ENCODE results near the gene MBTPS1.

Gene MBTPS1

GRCh38 chr16:84049403-84050060 is 67.2 kb downstream of the MBTPS1 start:
- Mint-ChIP-seq H3K4me1 (ENCODE audit: low read depth) (no peaks in the 10 kb centered on the region), H3K27ac (no peak overlapping the region), H3K27me3 (no peaks in the 10 kb centered on the region), H3K9me3 (no peaks in the 10 kb centered on the region), H3K36me3 (ENCODE audit: low read depth) (peaks cover 20% of the 10 kb centered on the region), H3K4me3 (no peak overlapping the region)

- Mint-ChIP-seq H3K36me3 (ENCODE audit: low read depth) (peaks cover 17% of the 10 kb centered on the region), H3K4me1 (ENCODE audit: low read depth) (no peaks in the 10 kb centered on the region), H3K27me3 (peaks cover 5% of the 10 kb centered on the region), H3K9me3 (no peaks in the 10 kb centered on the region), H3K27ac (no peak overlapping the region), H3K4me3 (no peak overlapping the region)
Measured at GRCh38 chr16:84048871-84049270, 67.9 kb downstream of the MBTPS1 start.

DNA sequence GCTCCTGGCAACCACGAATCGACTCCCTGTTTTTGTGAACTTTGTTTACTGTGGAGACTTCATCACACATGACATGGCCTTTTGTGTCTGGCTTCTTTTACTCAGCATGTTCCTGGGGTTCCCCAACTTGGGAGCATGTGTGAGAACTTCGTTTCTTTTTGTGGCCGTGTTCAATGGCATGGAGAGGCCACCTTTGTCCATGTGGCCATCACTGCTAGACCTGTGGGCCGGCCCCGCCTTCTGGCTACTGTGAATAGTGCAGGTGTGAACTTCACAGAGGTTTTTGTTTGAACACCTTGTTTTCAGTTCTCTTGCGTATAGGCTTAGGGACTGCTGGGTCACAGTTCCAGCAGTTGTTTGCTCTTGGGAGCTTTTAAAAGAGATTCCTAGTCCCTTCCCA is 68.5 kb downstream of the MBTPS1 start:
- peaks cover 11% of the 10 kb centered on the region for H3K36me3 Mint-ChIP-seq (ENCODE audit: low read depth)
- no peaks in the 10 kb centered on the region for H3K9me3 Mint-ChIP-seq
- no peak overlapping the region for H3K4me3 Mint-ChIP-seq
- peaks cover 6% of the 10 kb centered on the region for H3K27me3 Mint-ChIP-seq
- H3K4me1 Mint-ChIP-seq (ENCODE audit: low read depth), result no peaks in the 10 kb centered on the region
- H3K27ac Mint-ChIP-seq, result no peak overlapping the region

- H3K4me3 Mint-ChIP-seq, result no peak overlapping the region
- H3K9me3 Mint-ChIP-seq, result no peaks in the 10 kb centered on the region
- H3K27ac Mint-ChIP-seq, result no peak overlapping the region
- no peaks in the 10 kb centered on the region for H3K4me1 Mint-ChIP-seq (ENCODE audit: low read depth)
- peaks cover 4% of the 10 kb centered on the region for H3K36me3 Mint-ChIP-seq (ENCODE audit: low read depth)
- H3K27me3 Mint-ChIP-seq, result peaks cover 6% of the 10 kb centered on the region
Measured at GRCh38 chr16:84047626-84048025, 69.1 kb downstream of the MBTPS1 start.

- H3K27me3 Mint-ChIP-seq, result peaks cover 6% of the 10 kb centered on the region
- no peaks in the 10 kb centered on the region for H3K4me1 Mint-ChIP-seq (ENCODE audit: low read depth)
- no peaks in the 10 kb centered on the region for H3K9me3 Mint-ChIP-seq
- H3K27ac Mint-ChIP-seq, result no peak overlapping the region
- H3K4me3 Mint-ChIP-seq, result no peak overlapping the region
- peaks cover under 1% of the 10 kb centered on the region for H3K36me3 Mint-ChIP-seq (ENCODE audit: low read depth)
Measured at GRCh38 chr16:84047206-84047605, 69.5 kb downstream of the MBTPS1 start.

DNA sequence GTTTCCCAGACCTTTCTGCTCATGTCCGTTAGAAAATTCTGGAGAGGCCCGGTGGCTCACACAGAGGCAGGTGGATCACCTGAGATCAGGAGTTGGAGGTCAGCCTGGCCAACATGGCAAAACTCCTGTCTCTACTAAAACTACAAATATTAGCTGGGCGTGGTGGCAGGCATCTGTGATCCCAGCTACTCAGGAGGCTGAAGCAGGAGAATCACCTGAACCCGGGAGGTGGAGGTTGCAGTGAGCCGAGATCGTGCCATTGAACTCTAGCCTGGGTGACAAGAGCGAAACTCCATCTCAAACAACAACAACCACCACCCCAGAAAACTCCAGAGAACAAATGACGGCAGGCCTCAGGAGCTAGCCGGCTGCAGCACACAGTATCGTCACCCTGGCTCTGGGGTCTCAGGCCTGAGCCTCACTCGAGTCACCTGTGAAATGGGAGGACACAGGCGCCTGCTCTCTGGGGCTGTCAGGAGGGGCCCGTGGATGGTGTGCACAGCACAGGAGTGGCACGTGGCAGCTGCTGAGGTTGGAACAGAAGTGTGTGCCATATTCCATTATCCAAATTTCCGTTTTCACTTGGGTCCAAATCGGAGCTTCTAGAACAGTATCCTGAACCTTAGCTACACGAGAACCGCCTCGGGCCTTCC is 70.8 kb downstream of the MBTPS1 start:
- Mint-ChIP-seq H3K27ac (no peak overlapping the region), H3K4me1 (ENCODE audit: low read depth) (no peaks in the 10 kb centered on the region), H3K4me3 (no peak overlapping the region), H3K27me3 (peaks cover 7% of the 10 kb centered on the region), H3K36me3 (ENCODE audit: low read depth) (no peaks in the 10 kb centered on the region), H3K9me3 (no peaks in the 10 kb centered on the region)

- H3K27me3 Mint-ChIP-seq, result peaks cover 12% of the 10 kb centered on the region
- H3K4me3 Mint-ChIP-seq, result no peak overlapping the region
- no peak overlapping the region for H3K27ac Mint-ChIP-seq
- no peaks in the 10 kb centered on the region for H3K4me1 Mint-ChIP-seq (ENCODE audit: low read depth)
- no peaks in the 10 kb centered on the region for H3K36me3 Mint-ChIP-seq (ENCODE audit: low read depth)
- H3K9me3 Mint-ChIP-seq, result no peaks in the 10 kb centered on the region
Measured at GRCh38 chr16:84045001-84045817, 71.5 kb downstream of the MBTPS1 start.

GRCh38 chr16:84044118-84044488 is 72.6 kb downstream of the MBTPS1 start:
- H3K27me3 Mint-ChIP-seq, result peaks cover 16% of the 10 kb centered on the region
- H3K4me3 Mint-ChIP-seq, result no peak overlapping the region
- no peak overlapping the region for H3K27ac Mint-ChIP-seq
- H3K36me3 Mint-ChIP-seq (ENCODE audit: low read depth), result no peaks in the 10 kb centered on the region
- H3K4me1 Mint-ChIP-seq (ENCODE audit: low read depth), result no peaks in the 10 kb centered on the region
- no peaks in the 10 kb centered on the region for H3K9me3 Mint-ChIP-seq

DNA sequence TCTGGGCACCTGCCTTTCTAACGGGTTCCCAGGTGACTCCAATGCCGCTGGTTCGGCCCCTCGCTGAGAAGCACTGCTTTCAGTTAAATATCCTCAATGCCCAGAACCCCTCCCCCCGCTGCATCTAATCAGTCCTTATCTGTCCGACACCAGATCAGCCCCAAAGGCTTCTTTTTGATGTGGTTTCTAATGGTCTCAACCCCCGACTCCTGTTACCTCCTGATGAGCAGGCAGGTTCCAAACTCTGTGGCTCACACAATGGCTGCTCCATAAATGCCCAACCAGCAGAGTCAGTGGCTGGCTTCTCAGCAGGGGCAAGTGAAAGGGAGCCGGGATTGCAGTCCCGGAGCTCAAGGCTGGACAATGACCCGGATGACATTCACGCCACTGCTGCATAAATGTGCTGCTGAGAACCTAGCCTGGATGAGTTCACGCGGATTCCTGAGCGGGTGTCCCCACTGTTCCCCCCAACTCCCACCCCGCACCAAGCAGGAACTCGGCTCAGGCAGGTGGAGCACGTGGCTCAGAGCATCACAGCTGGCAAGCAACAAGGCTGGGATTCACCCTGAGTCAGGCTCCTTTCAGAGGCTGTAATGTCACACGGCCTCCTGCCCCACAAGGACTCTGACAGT is 73.1 kb downstream of the MBTPS1 start:
- H3K4me3 Mint-ChIP-seq, result no peak overlapping the region
- H3K9me3 Mint-ChIP-seq, result no peaks in the 10 kb centered on the region
- no peak overlapping the region for H3K27ac Mint-ChIP-seq
- no peaks in the 10 kb centered on the region for H3K4me1 Mint-ChIP-seq (ENCODE audit: low read depth)
- peaks cover 21% of the 10 kb centered on the region for H3K27me3 Mint-ChIP-seq
- H3K36me3 Mint-ChIP-seq (ENCODE audit: low read depth), result no peaks in the 10 kb centered on the region

DNA sequence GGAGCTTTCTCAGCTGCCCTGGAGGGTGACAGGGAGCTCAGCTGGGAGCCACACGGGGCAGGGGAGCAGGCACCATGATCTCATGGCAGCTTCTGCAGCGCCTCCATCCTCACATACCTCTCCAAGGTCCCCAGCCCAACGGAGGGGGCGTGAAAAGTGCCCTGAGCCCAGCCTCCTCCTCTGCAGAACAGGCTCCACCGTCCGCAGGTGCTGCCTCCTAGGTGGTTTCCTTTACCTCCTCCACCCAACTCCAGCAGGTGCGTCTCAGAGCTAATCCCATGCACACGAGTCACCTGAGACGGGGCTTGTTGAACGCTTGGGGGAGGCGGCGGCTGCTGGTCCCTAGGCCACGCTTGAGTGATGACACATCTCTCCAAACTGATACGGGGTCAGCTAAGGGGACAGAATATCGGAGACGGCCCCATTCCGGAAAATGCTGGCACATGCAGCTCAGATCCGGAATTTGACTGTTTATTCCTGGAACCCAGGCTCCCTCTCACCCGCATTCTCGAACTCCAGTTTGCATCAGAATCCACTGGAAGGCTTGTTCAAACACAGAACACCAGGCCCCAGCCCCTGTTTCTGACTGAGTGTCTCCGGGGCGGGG is 73.8 kb downstream of the MBTPS1 start:
- Mint-ChIP-seq H3K36me3 (ENCODE audit: low read depth) (no peaks in the 10 kb centered on the region), H3K9me3 (no peaks in the 10 kb centered on the region), H3K4me1 (ENCODE audit: low read depth) (no peaks in the 10 kb centered on the region), H3K27me3 (peaks cover 23% of the 10 kb centered on the region), H3K27ac (no peak overlapping the region), H3K4me3 (no peak overlapping the region)

DNA sequence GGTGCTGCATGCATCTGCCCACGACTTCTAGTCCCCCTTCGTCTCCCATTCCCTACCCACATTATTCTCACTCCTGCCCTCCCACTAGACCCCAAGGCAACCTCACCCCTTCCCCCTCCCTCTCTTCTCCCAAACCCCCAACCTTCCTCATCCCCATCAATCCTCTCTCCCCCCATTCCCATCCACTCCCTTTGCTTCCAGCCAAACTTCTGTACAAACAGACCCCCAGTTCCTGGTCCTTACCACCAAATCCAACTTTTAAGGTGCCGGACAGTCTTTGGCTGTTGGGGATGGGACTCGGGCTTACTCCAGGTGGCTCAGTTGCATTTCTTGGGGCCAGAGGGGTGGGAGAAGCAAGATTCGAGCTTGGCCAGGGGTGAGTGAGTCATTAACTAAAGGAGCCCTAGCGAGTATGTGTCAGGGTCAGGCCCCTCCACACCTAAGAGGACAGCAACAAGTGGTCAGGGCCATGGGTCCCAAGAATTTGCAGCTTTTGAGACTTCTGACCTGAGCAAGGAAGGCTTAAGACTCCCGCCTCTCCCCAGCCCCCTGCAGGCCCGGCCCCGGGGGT is 74.3 kb downstream of the MBTPS1 start, which contains the start of gene SLC38A8:
SLC38A8 (minus strand) TSS at position 488 of the 571 bp plus-strand sequence. CDS start 638 bp downstream, outside the sequence.
- Mint-ChIP-seq H3K36me3 (ENCODE audit: low read depth) (no peaks in the 10 kb centered on the region), H3K4me1 (ENCODE audit: low read depth) (no peaks in the 10 kb centered on the region), H3K27me3 (peaks cover 23% of the 10 kb centered on the region), H3K27ac (no peak within 1 kb of the TSS), H3K4me3 (no peak within 1 kb of the TSS), H3K9me3 (no peaks in the 10 kb centered on the region)

- no peaks in the 10 kb centered on the region for H3K4me1 Mint-ChIP-seq (ENCODE audit: low read depth)
- H3K27me3 Mint-ChIP-seq, result peaks cover 23% of the 10 kb centered on the region
- no peak overlapping the region for H3K27ac Mint-ChIP-seq
- H3K36me3 Mint-ChIP-seq (ENCODE audit: low read depth), result no peaks in the 10 kb centered on the region
- H3K9me3 Mint-ChIP-seq, result no peaks in the 10 kb centered on the region
- no peak overlapping the region for H3K4me3 Mint-ChIP-seq
Measured at GRCh38 chr16:84041881-84042280, 74.9 kb downstream of the MBTPS1 start.

DNA sequence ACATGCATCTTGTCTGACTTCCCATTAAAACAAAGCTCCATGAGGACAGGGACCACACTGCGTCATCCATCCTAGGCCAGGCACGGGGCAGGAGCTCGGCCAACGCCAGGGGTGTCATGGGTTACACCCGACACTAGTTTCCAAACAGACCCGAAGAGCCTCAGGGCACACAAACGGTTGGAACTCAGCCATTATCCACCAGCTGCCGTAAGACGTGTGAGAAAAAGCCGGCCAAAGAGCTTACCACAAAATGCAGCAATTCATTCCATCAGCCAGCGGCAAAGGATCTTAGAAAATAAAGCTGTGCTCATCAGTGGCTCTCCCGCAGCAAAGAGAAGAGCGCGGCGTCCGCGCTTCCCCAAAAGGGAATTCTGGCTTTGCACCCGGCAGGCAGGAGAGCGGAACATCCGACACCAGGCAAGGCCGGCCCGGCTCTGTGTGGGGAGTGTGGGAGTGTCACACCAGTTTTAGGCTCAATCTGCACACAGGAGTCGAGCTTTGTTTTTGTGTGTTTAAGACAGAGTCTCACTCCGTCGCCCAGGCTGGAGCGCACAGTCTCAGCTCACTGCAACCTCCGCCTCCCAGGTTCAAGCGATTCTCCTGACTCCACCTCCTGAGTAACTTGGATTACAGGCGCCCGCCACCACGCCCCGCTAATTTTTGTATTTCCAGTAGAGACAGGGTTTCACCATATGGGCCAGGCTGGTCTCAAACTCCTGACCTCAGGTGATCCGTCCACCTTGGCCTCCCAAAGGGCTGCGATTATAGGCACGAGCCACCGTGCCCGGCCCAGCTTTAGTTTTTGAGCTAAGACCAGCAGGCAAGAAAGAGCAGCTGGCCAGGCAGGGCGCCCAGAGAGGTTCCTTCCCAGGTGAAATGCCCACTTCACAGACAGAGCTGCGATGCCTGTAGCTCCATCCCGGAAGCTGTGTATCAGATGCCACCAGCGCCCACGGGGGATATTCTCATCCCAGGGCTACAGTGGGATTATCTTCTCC is 75.6 kb downstream of the MBTPS1 start:
- no peaks in the 10 kb centered on the region for H3K9me3 Mint-ChIP-seq
- no peak overlapping the region for H3K27ac Mint-ChIP-seq
- H3K4me1 Mint-ChIP-seq (ENCODE audit: low read depth), result no peaks in the 10 kb centered on the region
- no peak overlapping the region for H3K4me3 Mint-ChIP-seq
- H3K27me3 Mint-ChIP-seq, result peaks cover 23% of the 10 kb centered on the region
- no peaks in the 10 kb centered on the region for H3K36me3 Mint-ChIP-seq (ENCODE audit: low read depth)
